IPS DF 6.9 (cell line): ENCODE results near the gene TPM4.
"Not testable (repeated sequence)": the region's sequence is repeated elsewhere in the genome, so short reads cannot be mapped to it uniquely, and the experiment has no call there.

ENCODE experiments used
- DNase-seq: peaks from one replicate; pipeline ENCODE4 v3.0.0-alpha.2; 2013; ENCODE audit warnings: low read depth, low spot score
- H3K27ac ChIP-seq: one replicate; pipeline ENCODE4 v1.5.1; 2013; ENCODE audit warnings: low read length, control low read depth
- H3K27me3 ChIP-seq: 2 replicates; pipeline ENCODE4 v1.6.1; 2013; ENCODE audit warnings: mild to moderate bottlenecking, low read length; ENCODE audit not compliant: control insufficient read depth, insufficient read depth
- H3K36me3 ChIP-seq: 2 replicates; pipeline ENCODE4 v1.6.1; 2013; ENCODE audit warnings: low read length; ENCODE audit not compliant: control insufficient read depth, insufficient read depth
- H3K4me1 ChIP-seq: 2 replicates; pipeline ENCODE4 v1.6.1; 2013; ENCODE audit warnings: low read length; ENCODE audit not compliant: control insufficient read depth, insufficient read depth
- H3K4me3 ChIP-seq: 2 replicates; pipeline ENCODE4 v1.5.1; 2013; ENCODE audit warnings: mild to moderate bottlenecking, low read length
- H3K9me3 ChIP-seq: 2 replicates; pipeline ENCODE4 v1.6.1; 2013; ENCODE audit warnings: low read length, inconsistent platforms; ENCODE audit not compliant: control insufficient read depth, insufficient read depth
- WGBS: extraction: QIAGEN DNeasy Blood & Tissue Kit; methylation state at CpG from one replicate; pipeline ENCODE4 v1.1.7; 2013; ENCODE audit warnings: mixed read lengths, missing lambda C conversion rate; ENCODE audit not compliant: insufficient read length, insufficient coverage; 5-methylcytosine and 5-hydroxymethylcytosine counted together

Gene TPM4

GRCh38 chr19:16076154-16076957 lies at the start of gene TPM4:
Gene TPM4 (plus strand): TSS chr19:16076495. CDS start chr19:16076566, 71 bp downstream.
- H3K4me3 ChIP-seq = peak within 1 kb of the TSS; percentile 98
- WGBS = no CpG with 5 or more reads among the region's 101 CpGs
- H3K27me3 ChIP-seq = no peaks in the 10 kb centered on the region
- DNase-seq = peak; percentile 67
- H3K4me1 ChIP-seq = peaks cover 3% of the 10 kb centered on the region
- no peak within 1 kb of the TSS for H3K27ac ChIP-seq
- no peaks in the 10 kb centered on the region; the same call in 1 of the 2 replicates for H3K36me3 ChIP-seq
- H3K9me3 ChIP-seq = no peaks in the 10 kb centered on the region

- no CpG with 5 or more reads among the region's 7 CpGs for WGBS
- H3K27me3 ChIP-seq = no peaks in the 10 kb centered on the region
- no peak for DNase-seq
- no peaks in the 10 kb centered on the region for H3K36me3 ChIP-seq
- H3K27ac ChIP-seq = no peak overlapping the region
- H3K4me3 ChIP-seq = no peak overlapping the region
- peaks cover 3% of the 10 kb centered on the region; the same call in 1 of the 2 replicates for H3K9me3 ChIP-seq
- no peaks in the 10 kb centered on the region for H3K4me1 ChIP-seq
Measured at GRCh38 chr19:16026756-16027155, 49.5 kb upstream of the TPM4 start.

- H3K4me3 ChIP-seq = no peak overlapping the region
- no peak overlapping the region for H3K27ac ChIP-seq
- H3K9me3 ChIP-seq = peaks cover 3% of the 10 kb centered on the region
- H3K27me3 ChIP-seq = no peaks in the 10 kb centered on the region
- no peaks in the 10 kb centered on the region for H3K4me1 ChIP-seq
- no peak for DNase-seq
- WGBS = no CpG with 5 or more reads among the region's 6 CpGs
- H3K36me3 ChIP-seq = no peaks in the 10 kb centered on the region
Measured at GRCh38 chr19:16027528-16027927, 48.8 kb upstream of the TPM4 start.

- H3K4me1 ChIP-seq, H3K36me3 ChIP-seq, H3K27ac ChIP-seq, DNase-seq, H3K9me3 ChIP-seq, H3K4me3 ChIP-seq, H3K27me3 ChIP-seq: not testable (repeated sequence)
- WGBS = no CpG with 5 or more reads among the region's 12 CpGs
Measured at GRCh38 chr19:16030155-16030554, 46.1 kb upstream of the TPM4 start.

GRCh38 chr19:16030964-16031871 lies 45.1 kb upstream of the TPM4 start:
- Histone ChIP-seq H3K27me3 (no peaks in the 10 kb centered on the region), H3K4me1 (no peaks in the 10 kb centered on the region), H3K36me3 (no peaks in the 10 kb centered on the region), H3K9me3 (peaks cover 5% of the 10 kb centered on the region), H3K27ac (no peak overlapping the region), H3K4me3 (no peak overlapping the region)
- WGBS = no CpG with 5 or more reads among the region's 13 CpGs
- no peak for DNase-seq

GRCh38 chr19:16031872-16032200 lies 44.5 kb upstream of the TPM4 start:
- Histone ChIP-seq H3K27me3 (no peaks in the 10 kb centered on the region), H3K27ac (no peak overlapping the region), H3K9me3 (peaks cover 6% of the 10 kb centered on the region), H3K4me1 (no peaks in the 10 kb centered on the region), H3K36me3 (no peaks in the 10 kb centered on the region), H3K4me3 (no peak overlapping the region)
- WGBS = no CpG with 5 or more reads among the region's 8 CpGs
- DNase-seq = no peak

GRCh38 chr19:16032509-16033135 lies 43.7 kb upstream of the TPM4 start:
- DNase-seq = no peak
- Histone ChIP-seq H3K4me3 (no peak overlapping the region), H3K4me1 (no peaks in the 10 kb centered on the region), H3K27ac (no peak overlapping the region), H3K27me3 (no peaks in the 10 kb centered on the region), H3K9me3 (peaks cover 7% of the 10 kb centered on the region), H3K36me3 (no peaks in the 10 kb centered on the region)
- no CpG with 5 or more reads among the region's 3 CpGs for WGBS

- Histone ChIP-seq H3K27me3 (no peaks in the 10 kb centered on the region), H3K4me1 (no peaks in the 10 kb centered on the region)
- no CpG with 5 or more reads among the region's 3 CpGs for WGBS
Measured at GRCh38 chr19:16033136-16033530, 43.2 kb upstream of the TPM4 start.

GRCh38 chr19:16033721-16034120 lies 42.6 kb upstream of the TPM4 start:
- DNase-seq = no peak
- H3K36me3 ChIP-seq = no peaks in the 10 kb centered on the region
- no peaks in the 10 kb centered on the region for H3K27me3 ChIP-seq
- H3K4me3 ChIP-seq = no peak overlapping the region
- no peak overlapping the region for H3K27ac ChIP-seq
- WGBS = no CpG with 5 or more reads among the region's 2 CpGs
- no peaks in the 10 kb centered on the region for H3K4me1 ChIP-seq
- H3K9me3 ChIP-seq = peaks cover 7% of the 10 kb centered on the region

More at GRCh38 chr19:16033136-16033530, 43.2 kb upstream of the TPM4 start:
- Histone ChIP-seq H3K9me3 (peaks cover 7% of the 10 kb centered on the region), H3K4me3 (no peak overlapping the region), H3K36me3 (no peaks in the 10 kb centered on the region), H3K27ac (no peak overlapping the region)
- DNase-seq = no peak

GRCh38 chr19:16034180-16034579 lies 42.1 kb upstream of the TPM4 start:
- DNase-seq = no peak
- H3K9me3 ChIP-seq = peaks cover 7% of the 10 kb centered on the region
- no peak overlapping the region for H3K27ac ChIP-seq
- H3K27me3 ChIP-seq = no peaks in the 10 kb centered on the region
- H3K4me1 ChIP-seq = no peaks in the 10 kb centered on the region
- no peaks in the 10 kb centered on the region for H3K36me3 ChIP-seq
- no CpG with 5 or more reads among the region's 7 CpGs for WGBS
- no peak overlapping the region for H3K4me3 ChIP-seq
